Kidney (tissue), 14 donors: Measurements from ENCODE around the gene CCPG1. TPM values are rescaled to one million over a fixed set of nuclear protein-coding genes. Genes with fewer than 3 reads are reported as not detected.

Source experiments
- DNase-seq, 5 donors: peaks; one replicate each; pipeline ENCODE4 v3.0.0-alpha.2; 2013 to 2020
- FAIRE-seq: peaks from 2 replicates; lab custom pipeline; 2012; peaks lifted over from hg19 to GRCh38; lab: Jason Lieb, UNC
- H3K27ac ChIP-seq, 2 donors: one replicate each; pipeline ENCODE4 v1.7.0; 2013; ENCODE audit warnings: low read depth in 2 of 2, low read length in 2 of 2, inconsistent platforms in 1 of 2
- H3K27me3 ChIP-seq: one replicate; pipeline ENCODE4 v1.7.1; 2013; ENCODE audit warnings: low read length, inconsistent platforms; ENCODE audit not compliant: control insufficient read depth, insufficient read depth
- H3K36me3 ChIP-seq, 3 donors: one replicate each; pipeline versions ENCODE4 v1.7.0 to v1.7.1; 2013; ENCODE audit warnings: low read length in 3 of 3, control low read depth in 1 of 3, inconsistent platforms in 1 of 3; ENCODE audit not compliant: insufficient read depth in 3 of 3, control insufficient read depth in 2 of 3
- H3K4me1 ChIP-seq, 3 donors: one replicate each; pipeline versions ENCODE4 v1.7.0 to v1.7.1; 2013; ENCODE audit warnings: low read length in 3 of 3, inconsistent platforms in 1 of 3, low read depth in 1 of 3; ENCODE audit not compliant: control insufficient read depth in 2 of 3, insufficient read depth in 2 of 3
- H3K4me3 ChIP-seq, 3 donors: one replicate each; pipeline versions ENCODE4 v1.7.0 to v1.8.1; 2013; ENCODE audit warnings: low read length in 3 of 3, control low read depth in 1 of 3, inconsistent platforms in 1 of 3
- H3K9ac ChIP-seq, 3 donors: one replicate each; pipeline versions ENCODE4 v1.7.0 to v1.7.1; 2013; ENCODE audit warnings: low read length in 3 of 3, control low read depth in 1 of 3, inconsistent platforms in 1 of 3
- H3K9me3 ChIP-seq, 3 donors: one replicate each; pipeline versions ENCODE4 v1.7.0 to v1.7.1; 2013; ENCODE audit warnings: low read length in 3 of 3, control low read depth in 1 of 3, inconsistent platforms in 1 of 3; ENCODE audit not compliant: control insufficient read depth in 2 of 3, insufficient read depth in 1 of 3
- intact Hi-C: fragments of 100-400 bp; cut with DNase I; formaldehyde crosslinking; loops from one replicate; pipeline ENCODE4 v1.11.1; 2022
- polyA plus RNA-seq: library from polyadenylated mRNA; stranded (reverse); fragments of 350-450 nt; fragmentation: Illumina TruSeq; extraction: RNeasy Lipid Tissue Mini Kit (QIAGEN cat#74804); gene quantifications from one replicate; pipeline ENCODE4 v1.2.3, GENCODE V29; 2014; ENCODE audit warnings: low read depth, low replicate concordance; ENCODE audit not compliant: insufficient read depth
- total RNA-seq: library from RNA; stranded (reverse); fragmentation: NEBNext Ultra II Directional; extraction: Animal tissue kit (Norgen Biotek cat#: 25700); gene quantifications from one replicate; pipeline ENCODE4 v1.2.1, GENCODE V29; 2021
- TF ChIP-seq, protein P1 (sequence below): IDR thresholded peaks from 3 replicates; pipeline ENCODE4 v1.5.1; 2012; ENCODE audit warnings: mild to moderate bottlenecking, moderate library complexity, borderline replicate concordance; ENCODE audit not compliant: insufficient read depth; ENCODE audit errors: extremely low read depth
- donor health status: control.
- donor health status: control.
- donor health status: control.
- donor health status: control.
- donor health status: control.
- donor health status: DM: yes; HTN: yes; CAD: no.
- donor health status: Normal renal cell carcinoma (clear cell type).

The CCPG1 gene
- total and polyA plus RNA-seq, 2 donors from 2014 or later, result 44.4 to 93.8 TPM

DNA sequence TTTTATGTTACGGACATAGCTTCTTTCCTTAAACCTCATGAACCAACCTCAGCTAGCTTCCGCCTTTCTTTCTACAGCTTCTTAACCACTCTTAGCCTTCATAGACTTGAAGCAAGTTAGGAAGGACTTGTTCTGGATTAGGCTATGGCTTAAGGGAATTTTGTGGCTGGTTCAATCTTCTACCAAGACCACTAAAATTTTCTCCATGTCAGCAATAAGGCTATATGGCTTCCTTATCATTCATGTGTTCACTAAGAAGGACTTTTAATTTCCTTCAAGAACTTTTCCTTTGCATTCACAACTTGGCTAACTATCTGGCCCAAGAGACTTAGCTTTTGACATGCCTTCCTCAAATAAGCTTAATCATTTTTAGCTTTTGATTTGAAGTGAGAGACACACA, 24.5 kb downstream of the CCPG1 start:
- peaks cover 0 to 2% (median 0%) of the 10 kb centered on the region in 3 donors for H3K9me3 ChIP-seq
- H3K4me1 ChIP-seq, result no peaks in the 10 kb centered on the region
- no peak overlapping the region for H3K9ac ChIP-seq
- no peak overlapping the region for H3K4me3 ChIP-seq
- H3K27me3 ChIP-seq, result no peaks in the 10 kb centered on the region
- DNase-seq (no peak), FAIRE-seq (no peak)
- TF ChIP-seq, protein P1, sequence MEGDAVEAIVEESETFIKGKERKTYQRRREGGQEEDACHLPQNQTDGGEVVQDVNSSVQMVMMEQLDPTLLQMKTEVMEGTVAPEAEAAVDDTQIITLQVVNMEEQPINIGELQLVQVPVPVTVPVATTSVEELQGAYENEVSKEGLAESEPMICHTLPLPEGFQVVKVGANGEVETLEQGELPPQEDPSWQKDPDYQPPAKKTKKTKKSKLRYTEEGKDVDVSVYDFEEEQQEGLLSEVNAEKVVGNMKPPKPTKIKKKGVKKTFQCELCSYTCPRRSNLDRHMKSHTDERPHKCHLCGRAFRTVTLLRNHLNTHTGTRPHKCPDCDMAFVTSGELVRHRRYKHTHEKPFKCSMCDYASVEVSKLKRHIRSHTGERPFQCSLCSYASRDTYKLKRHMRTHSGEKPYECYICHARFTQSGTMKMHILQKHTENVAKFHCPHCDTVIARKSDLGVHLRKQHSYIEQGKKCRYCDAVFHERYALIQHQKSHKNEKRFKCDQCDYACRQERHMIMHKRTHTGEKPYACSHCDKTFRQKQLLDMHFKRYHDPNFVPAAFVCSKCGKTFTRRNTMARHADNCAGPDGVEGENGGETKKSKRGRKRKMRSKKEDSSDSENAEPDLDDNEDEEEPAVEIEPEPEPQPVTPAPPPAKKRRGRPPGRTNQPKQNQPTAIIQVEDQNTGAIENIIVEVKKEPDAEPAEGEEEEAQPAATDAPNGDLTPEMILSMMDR, result no peak
- no peak overlapping the region for H3K27ac ChIP-seq
- intact Hi-C loops, result no loop called here
- peaks cover 2 to 24% (median 3%) of the 10 kb centered on the region in 3 donors for H3K36me3 ChIP-seq

DNA sequence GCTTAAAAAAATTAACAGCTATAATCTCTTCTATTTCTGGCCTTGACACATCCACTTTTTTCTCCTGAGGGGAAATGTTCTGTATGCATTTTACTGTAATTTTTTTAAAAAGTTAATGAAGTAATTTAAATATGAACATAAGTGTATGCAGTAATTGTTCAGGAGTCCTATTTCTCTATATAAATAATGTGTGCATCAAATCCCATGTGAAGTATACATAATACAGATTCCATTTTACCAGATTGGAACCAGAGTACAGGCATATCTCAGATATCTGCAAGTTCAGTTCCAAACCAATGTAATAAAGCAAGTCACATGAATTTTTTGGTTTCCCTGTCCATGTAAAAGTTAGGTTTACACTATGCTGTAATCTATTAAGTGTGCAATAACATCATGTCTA, 26.6 kb downstream of the CCPG1 start:
- no peak overlapping the region for H3K9ac ChIP-seq
- TF ChIP-seq, protein P1, result no peak
- no peak overlapping the region for H3K27ac ChIP-seq
- H3K27me3 ChIP-seq, result no peaks in the 10 kb centered on the region
- H3K4me3 ChIP-seq, result no peak overlapping the region
- no peaks in the 10 kb centered on the region for H3K4me1 ChIP-seq
- DNase-seq (no peak), FAIRE-seq (no peak)
- intact Hi-C loops, result no loop called here
- peaks cover 3 to 31% (median 6%) of the 10 kb centered on the region in 3 donors for H3K36me3 ChIP-seq
- peaks cover 0 to 2% (median 0%) of the 10 kb centered on the region in 3 donors for H3K9me3 ChIP-seq

DNA sequence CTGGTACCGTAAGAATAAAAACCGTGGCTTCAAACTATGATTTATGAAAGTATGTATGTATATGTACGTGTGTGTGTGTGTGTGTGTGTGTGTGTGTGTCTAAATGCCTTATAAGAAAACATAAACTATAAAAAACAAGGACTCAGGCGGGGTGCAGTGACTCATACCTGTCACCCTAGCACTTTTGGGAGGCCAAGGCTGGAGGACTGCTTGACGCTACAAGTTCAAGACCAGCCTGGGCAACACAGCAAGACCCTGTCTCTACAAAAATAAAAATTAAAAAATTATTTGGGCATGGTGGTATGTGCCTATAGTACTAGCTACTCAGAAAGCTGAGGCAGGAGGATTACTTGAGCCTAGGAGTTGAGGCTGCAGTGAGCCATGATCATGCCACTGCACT, 29.1 kb downstream of the CCPG1 start:
- H3K27me3 ChIP-seq, result no peaks in the 10 kb centered on the region
- H3K36me3 ChIP-seq, result peaks cover 3 to 34% (median 6%) of the 10 kb centered on the region in 3 donors
- no peak overlapping the region for H3K27ac ChIP-seq
- peaks cover 0 to 2% (median 0%) of the 10 kb centered on the region in 3 donors for H3K9me3 ChIP-seq
- no peaks in the 10 kb centered on the region for H3K4me1 ChIP-seq
- TF ChIP-seq, protein P1, result no peak
- intact Hi-C loops, result no loop called here
- no peak for FAIRE-seq
- H3K4me3 ChIP-seq, result no peak overlapping the region
- no peak overlapping the region for H3K9ac ChIP-seq
- no peak for DNase-seq
